SIG-M5 (cell line): ENCODE measurements around the gene NPR2.

ENCODE experiments used
- DNase-seq: peaks from one replicate; lab custom pipeline; 2025; lab: John Stamatoyannopoulos, UW

NPR2 gene

GRCh38 chr9:35763803-35764202, 27.6 kb upstream of the NPR2 start:
- DNase-seq = no peak

- DNase-seq = no peak
Observed at GRCh38 chr9:35766997-35767396, 24.4 kb upstream of the NPR2 start.

- DNase-seq = no peak
Observed at GRCh38 chr9:35767458-35767857, 23.9 kb upstream of the NPR2 start.

- no peak for DNase-seq
Observed at GRCh38 chr9:35769763-35770162, 21.6 kb upstream of the NPR2 start.

GRCh38 chr9:35771075-35771433, 20.3 kb upstream of the NPR2 start:
- DNase-seq = no peak

- DNase-seq = no peak
Observed at GRCh38 chr9:35771534-35771933, 19.9 kb upstream of the NPR2 start.

- DNase-seq = no peak
Observed at GRCh38 chr9:35771943-35772342, 19.4 kb upstream of the NPR2 start.

GRCh38 chr9:35774907-35775635, 16.3 kb upstream of the NPR2 start:
- no peak for DNase-seq

GRCh38 chr9:35776018-35776417, 15.4 kb upstream of the NPR2 start:
- DNase-seq = no peak

- DNase-seq = no peak
Observed at GRCh38 chr9:35778496-35778895, 12.9 kb upstream of the NPR2 start.

GRCh38 chr9:35781066-35781465, 10.3 kb upstream of the NPR2 start:
- DNase-seq = no peak

GRCh38 chr9:35783418-35783817, 8.0 kb upstream of the NPR2 start:
- no peak for DNase-seq

GRCh38 chr9:35789541-35789940, 1.9 kb upstream of the NPR2 start:
- no peak for DNase-seq

GRCh38 chr9:35790025-35790384, 1.4 kb upstream of the NPR2 start:
- DNase-seq = no peak

- DNase-seq = no peak
Observed at GRCh38 chr9:35790385-35791296, 750 bp upstream of the NPR2 start.

GRCh38 chr9:35792024-35792813, 828 bp downstream of the NPR2 start:
- no peak for DNase-seq

GRCh38 chr9:35792826-35793225, 1.4 kb downstream of the NPR2 start:
- no peak for DNase-seq

- no peak for DNase-seq
Observed at GRCh38 chr9:35793461-35793860, 2.1 kb downstream of the NPR2 start.

GRCh38 chr9:35795695-35796094, 4.3 kb downstream of the NPR2 start:
- no peak for DNase-seq

GRCh38 chr9:35797311-35798109, 6.1 kb downstream of the NPR2 start:
- no peak for DNase-seq

GRCh38 chr9:35798658-35799374, 7.4 kb downstream of the NPR2 start:
- no peak for DNase-seq
